Activated CD4-positive, alpha-beta memory T cell treated with anti-CD3 and anti-CD28 coated beads for 36 hours (primary cell): ENCODE results near the gene HIRIP3. TPM values are rescaled to one million over a fixed set of nuclear protein-coding genes. Genes with fewer than 3 reads are reported as not detected.
"Not testable (repeated sequence)": the region's sequence is repeated elsewhere in the genome, so short reads cannot be mapped to it uniquely, and the experiment has no call there.

Experiments
- CTCF ChIA-PET: fragments of 350-600 bp; sonication (Branson Sonifier 250); formaldehyde crosslinking; loops from one replicate; lab custom pipeline; 2021; ENCODE audit warnings: antibody characterized with exemption, inconsistent platforms; lab: Charles Lee
- POLR2A ChIA-PET: fragments of 350-600 bp; sonication (Branson Sonifier 250); formaldehyde crosslinking; loops from one replicate; lab custom pipeline; 2021; ENCODE audit warnings: antibody characterized with exemption; lab: Charles Lee
- DNase-seq: peaks from one replicate; pipeline ENCODE4 v3.0.0-alpha.2; 2020
- H3K27ac Mint-ChIP-seq: one replicate; pipeline ENCODE4 v1.8.0; 2021; ENCODE audit warnings: mixed read lengths
- H3K27me3 Mint-ChIP-seq: one replicate; pipeline ENCODE4 v1.8.0; 2021; ENCODE audit warnings: mixed read lengths
- H3K36me3 Mint-ChIP-seq: one replicate; pipeline ENCODE4 v1.8.0; 2021; ENCODE audit warnings: mixed read lengths
- H3K4me1 Mint-ChIP-seq: one replicate; pipeline ENCODE4 v1.8.0; 2021; ENCODE audit warnings: low read depth, mixed read lengths
- H3K4me3 Mint-ChIP-seq: one replicate; pipeline ENCODE4 v1.8.0; 2021; ENCODE audit warnings: mild to moderate bottlenecking, mixed read lengths
- H3K9me3 Mint-ChIP-seq: one replicate; pipeline ENCODE4 v1.8.0; 2021; ENCODE audit warnings: mixed read lengths
- intact Hi-C: fragments of 100-400 bp; cut with micrococcal nuclease; formaldehyde crosslinking; loops from one replicate; pipeline ENCODE4 v1.15.1; 2023
- total RNA-seq, 2 experiments: library from RNA; stranded (reverse); gene quantifications; one replicate each; pipeline ENCODE4 v1.2.3, GENCODE V29; 2021

HIRIP3 gene, protein sequence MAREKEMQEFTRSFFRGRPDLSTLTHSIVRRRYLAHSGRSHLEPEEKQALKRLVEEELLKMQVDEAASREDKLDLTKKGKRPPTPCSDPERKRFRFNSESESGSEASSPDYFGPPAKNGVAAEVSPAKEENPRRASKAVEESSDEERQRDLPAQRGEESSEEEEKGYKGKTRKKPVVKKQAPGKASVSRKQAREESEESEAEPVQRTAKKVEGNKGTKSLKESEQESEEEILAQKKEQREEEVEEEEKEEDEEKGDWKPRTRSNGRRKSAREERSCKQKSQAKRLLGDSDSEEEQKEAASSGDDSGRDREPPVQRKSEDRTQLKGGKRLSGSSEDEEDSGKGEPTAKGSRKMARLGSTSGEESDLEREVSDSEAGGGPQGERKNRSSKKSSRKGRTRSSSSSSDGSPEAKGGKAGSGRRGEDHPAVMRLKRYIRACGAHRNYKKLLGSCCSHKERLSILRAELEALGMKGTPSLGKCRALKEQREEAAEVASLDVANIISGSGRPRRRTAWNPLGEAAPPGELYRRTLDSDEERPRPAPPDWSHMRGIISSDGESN
- total RNA-seq: 10 to 100 TPM; 40.5 to 40.6 TPM

DNA sequence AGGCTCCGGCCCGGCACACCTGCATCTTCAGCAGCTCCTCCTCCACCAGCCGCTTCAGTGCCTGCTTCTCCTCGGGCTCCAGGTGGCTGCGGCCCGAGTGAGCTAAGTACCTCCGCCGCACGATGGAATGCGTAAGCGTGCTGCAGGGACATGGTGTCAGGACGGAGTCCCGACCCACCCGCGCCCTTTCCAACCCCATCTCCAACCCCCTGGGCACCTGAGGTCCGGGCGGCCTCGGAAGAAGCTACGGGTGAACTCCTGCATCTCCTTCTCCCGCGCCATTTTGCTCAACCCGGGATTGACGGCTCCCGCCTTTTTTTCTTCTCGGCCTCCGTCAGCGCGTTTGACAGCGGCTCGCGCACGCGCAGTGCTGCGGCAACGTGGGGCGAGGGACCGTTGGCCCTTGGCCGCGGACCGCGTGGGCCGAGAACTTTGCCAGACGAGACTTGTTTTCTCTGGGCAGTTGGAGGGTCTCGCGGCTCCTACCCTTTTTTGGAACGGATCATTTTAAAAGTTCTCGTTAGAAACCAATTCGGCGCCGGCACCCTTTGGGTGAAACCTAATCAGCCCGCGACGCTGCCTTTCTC, at the start of gene HIRIP3:
Gene HIRIP3, minus strand, starts transcription at position 294 of the 587 bp plus-strand sequence. Its CDS starts 12 bp downstream, at position 282.
- H3K36me3 Mint-ChIP-seq: peaks cover 28% of the 10 kb centered on the region
- peaks cover 33% of the 10 kb centered on the region for H3K4me1 Mint-ChIP-seq
- peak within 1 kb of the TSS; percentile 99 for H3K27ac Mint-ChIP-seq
- no peaks in the 10 kb centered on the region for H3K27me3 Mint-ChIP-seq
- peak within 1 kb of the TSS; percentile 99 for H3K4me3 Mint-ChIP-seq
- peak; percentile 93 for DNase-seq
- H3K9me3 Mint-ChIP-seq: no peaks in the 10 kb centered on the region
- intact Hi-C loops: loop anchor here (2.0 to 5.0 kb wide), 3 partner anchors 33 to 188 kb away; partner anchors contain the start of genes CDIPT, MAZ and TMEM219
- ChIA-PET CTCF (interaction anchor here (0.9 to 2.3 kb wide), 4 partner anchors 10 to 97 kb away, joined by 4 to 9 read pairs (median 4); partner anchors contain the start of genes TBX6 and TLCD3B), POLR2A (interaction anchor here (0.6 to 2.6 kb wide), 12 partner anchors 9 to 540 kb away, joined by 3 to 16 read pairs (median 4); partner anchors contain the start of genes ASPHD1, KCTD13, KIF22 and TAOK2)

DNA sequence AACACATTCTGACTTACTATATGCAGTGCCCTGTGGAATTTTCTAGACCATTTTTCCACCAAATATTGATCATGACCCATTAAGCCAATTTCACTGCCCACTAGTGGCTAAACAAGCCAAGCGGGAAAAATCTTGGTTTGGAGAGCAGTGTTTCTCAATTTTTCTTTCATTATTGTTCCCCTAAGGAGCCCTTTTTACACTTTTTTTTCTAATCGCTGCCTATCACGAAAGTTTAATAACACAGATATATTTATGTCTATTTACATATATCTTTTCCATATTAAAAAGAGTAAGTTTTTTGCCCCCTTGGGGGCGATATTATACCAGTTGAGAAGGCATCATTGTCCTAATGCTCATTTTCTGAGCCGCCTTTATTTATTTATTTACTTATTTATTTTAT, 46.4 kb upstream of the HIRIP3 start:
- Mint-ChIP-seq H3K36me3 (no peaks in the 10 kb centered on the region), H3K27ac (no peak overlapping the region)
- POLR2A ChIA-PET: interaction anchor here (0.7 kb wide), 1 partner anchor 45 kb away, joined by 3 read pairs; the partner anchor contains the start of gene INO80E

DNA sequence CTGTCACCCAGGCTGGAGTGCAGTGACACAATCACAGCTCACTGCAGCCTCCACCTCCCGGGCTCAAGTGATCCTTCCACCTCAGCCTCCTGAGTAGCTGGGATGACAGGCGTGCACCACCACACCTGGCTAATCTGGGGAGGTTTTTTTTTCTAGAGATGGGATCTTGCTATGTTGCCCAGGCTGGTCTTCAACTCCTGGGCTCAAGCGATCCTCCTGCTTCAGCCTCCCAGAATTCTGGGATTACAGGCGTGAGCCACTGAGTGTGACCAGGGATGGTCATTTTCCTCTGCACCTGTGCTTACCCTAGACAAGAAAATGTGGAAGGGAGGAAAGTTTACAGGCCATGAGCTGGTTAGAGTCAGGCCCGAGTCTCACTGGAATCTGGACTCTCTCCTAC, 45.3 kb upstream of the HIRIP3 start:
- H3K4me1 Mint-ChIP-seq, intact Hi-C loops, H3K27ac Mint-ChIP-seq, H3K4me3 Mint-ChIP-seq, POLR2A ChIA-PET, H3K9me3 Mint-ChIP-seq, H3K27me3 Mint-ChIP-seq, H3K36me3 Mint-ChIP-seq, DNase-seq: not testable (repeated sequence)
- CTCF ChIA-PET: interaction anchor here (1.2 to 2.6 kb wide), 2 partner anchors 9 to 15 kb away, joined by 6 to 11 read pairs; partner anchors contain the start of gene TLCD3B

More for the DNA sequence above, 46.4 kb upstream of the HIRIP3 start:
- DNase-seq: no peak
- Mint-ChIP-seq H3K4me1 (peaks cover 8% of the 10 kb centered on the region), H3K27me3 (peaks cover 3% of the 10 kb centered on the region), H3K9me3 (no peaks in the 10 kb centered on the region), H3K4me3 (no peak overlapping the region)
- intact Hi-C loops: no loop called here
- CTCF ChIA-PET: interaction anchor here (1.2 to 3.3 kb wide), 6 partner anchors 10 to 51 kb away, joined by 5 to 17 read pairs (median 8); partner anchors contain the start of genes TBX6 and TLCD3B

GRCh38 chr16:30040221-30040620, 44.8 kb upstream of the HIRIP3 start:
- no peak for DNase-seq
- no peaks in the 10 kb centered on the region for H3K9me3 Mint-ChIP-seq
- H3K4me3 Mint-ChIP-seq: no peak overlapping the region
- H3K27me3 Mint-ChIP-seq: peaks cover 6% of the 10 kb centered on the region
- POLR2A ChIA-PET: no interaction called here
- H3K27ac Mint-ChIP-seq: no peak overlapping the region
- no peaks in the 10 kb centered on the region for H3K36me3 Mint-ChIP-seq
- intact Hi-C loops: no loop called here
- CTCF ChIA-PET: interaction anchor here (0.6 to 2.6 kb wide), 3 partner anchors 9 to 224 kb away, joined by 3 to 11 read pairs (median 8); partner anchors contain the start of genes PAGR1 and TLCD3B
- H3K4me1 Mint-ChIP-seq: peaks cover 3% of the 10 kb centered on the region

DNA sequence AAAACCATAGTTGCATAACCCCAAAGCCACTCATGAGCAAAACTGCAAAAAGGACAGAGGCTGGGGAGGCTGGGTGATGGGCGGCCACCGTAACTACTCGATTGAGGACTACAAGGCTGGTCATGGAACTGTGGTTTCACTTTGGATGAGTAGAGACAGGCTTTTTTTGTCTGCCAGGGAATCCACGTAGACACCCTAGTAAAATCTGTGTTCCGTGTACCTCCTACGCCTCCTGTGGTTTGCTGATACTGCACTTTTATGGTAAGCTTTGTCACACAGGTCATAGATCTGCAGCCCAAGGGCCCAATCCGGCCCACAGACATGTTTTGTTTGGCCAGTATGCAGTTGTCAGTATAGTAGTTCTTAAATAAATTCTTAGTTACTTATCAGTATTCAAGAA, 37.9 kb upstream of the HIRIP3 start:
- ChIA-PET CTCF (interaction anchor here (0.8 to 4.6 kb wide), 17 partner anchors 10 to 334 kb away, joined by 3 to 63 read pairs (median 5); partner anchors contain the start of genes ALDOA, C16orf92 and MVP), POLR2A (no interaction called here)
- H3K4me3 Mint-ChIP-seq: no peak overlapping the region
- H3K36me3 Mint-ChIP-seq: no peaks in the 10 kb centered on the region
- no peak overlapping the region for H3K27ac Mint-ChIP-seq
- H3K27me3 Mint-ChIP-seq: peaks cover 41% of the 10 kb centered on the region
- DNase-seq: peak; percentile 68
- peaks cover 23% of the 10 kb centered on the region for H3K4me1 Mint-ChIP-seq
- H3K9me3 Mint-ChIP-seq: no peaks in the 10 kb centered on the region
- intact Hi-C loops: no loop called here

GRCh38 chr16:30032083-30032819, 36.8 kb upstream of the HIRIP3 start:
- Mint-ChIP-seq H3K27me3 (peaks cover 49% of the 10 kb centered on the region), H3K27ac (no peak overlapping the region), H3K4me3 (no peak overlapping the region), H3K36me3 (no peaks in the 10 kb centered on the region), H3K4me1 (peaks cover 23% of the 10 kb centered on the region), H3K9me3 (no peaks in the 10 kb centered on the region)
- ChIA-PET CTCF (interaction anchor here (0.5 to 4.6 kb wide), 64 partner anchors 8 to 554 kb away, joined by 3 to 63 read pairs (median 4); partner anchors contain the start of genes ALDOA, C16orf92, HIRIP3 and INO80E), POLR2A (interaction anchor here (0.6 to 1.1 kb wide), 5 partner anchors 21 to 1055 kb away, joined by 3 to 5 read pairs (median 3); a partner anchor contains a TSS)
- peak; percentile 77 for DNase-seq
- intact Hi-C loops: no loop called here

DNA sequence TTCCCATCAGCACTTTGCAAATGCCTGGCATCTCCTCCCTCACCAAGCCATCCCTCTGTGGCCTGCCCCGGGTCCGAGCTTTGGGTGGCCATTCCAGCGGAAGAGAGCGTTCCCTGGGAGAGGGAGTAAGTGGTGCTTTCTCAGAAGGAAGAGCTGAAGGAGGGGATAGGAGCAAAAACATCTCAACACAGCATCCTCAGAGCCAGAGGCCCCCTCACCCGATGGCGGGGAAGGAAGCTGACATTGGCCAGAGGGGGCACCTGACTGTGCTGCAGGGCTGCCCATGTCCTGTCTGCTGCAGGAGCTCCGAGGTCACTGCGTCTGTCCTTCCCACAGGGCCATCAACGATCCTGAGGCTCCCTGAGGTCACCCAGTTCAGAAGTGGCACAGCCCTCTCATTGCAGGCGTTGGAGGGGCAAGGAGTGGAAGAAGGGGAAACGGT, 36.1 kb upstream of the HIRIP3 start:
- peaks cover 23% of the 10 kb centered on the region for H3K4me1 Mint-ChIP-seq
- ChIA-PET POLR2A (interaction anchor here (1.1 kb wide), 2 partner anchors 21 to 23 kb away, joined by 3 read pairs; a partner anchor contains a TSS), CTCF (interaction anchor here (0.5 to 4.6 kb wide), 41 partner anchors 8 to 390 kb away, joined by 3 to 63 read pairs (median 5); partner anchors contain the start of genes C16orf92, HIRIP3, KCTD13 and KIF22)
- no peak overlapping the region for H3K27ac Mint-ChIP-seq
- no peak for DNase-seq
- no peaks in the 10 kb centered on the region for H3K9me3 Mint-ChIP-seq
- H3K27me3 Mint-ChIP-seq: peaks cover 56% of the 10 kb centered on the region
- H3K36me3 Mint-ChIP-seq: no peaks in the 10 kb centered on the region
- intact Hi-C loops: no loop called here
- no peak overlapping the region for H3K4me3 Mint-ChIP-seq

GRCh38 chr16:30030841-30031413, 35.5 kb upstream of the HIRIP3 start, which contains the start of gene TLCD3B:
TSS of gene TLCD3B (minus strand) at chr16:30031271. CDS start at chr16:30030527, 744 bp downstream.
- no peak within 1 kb of the TSS for H3K27ac Mint-ChIP-seq
- peaks cover 23% of the 10 kb centered on the region for H3K4me1 Mint-ChIP-seq
- no peaks in the 10 kb centered on the region for H3K36me3 Mint-ChIP-seq
- H3K27me3 Mint-ChIP-seq: peaks cover 56% of the 10 kb centered on the region
- DNase-seq: no peak
- ChIA-PET CTCF (interaction anchor here (0.6 to 4.6 kb wide), 21 partner anchors 8 to 389 kb away, joined by 3 to 63 read pairs (median 6); partner anchors contain the start of genes C16orf92, HIRIP3 and TBX6), POLR2A (no interaction called here)
- H3K9me3 Mint-ChIP-seq: no peaks in the 10 kb centered on the region
- intact Hi-C loops: no loop called here
- H3K4me3 Mint-ChIP-seq: no peak within 1 kb of the TSS

- H3K27me3 Mint-ChIP-seq: peaks cover 55% of the 10 kb centered on the region
- ChIA-PET CTCF (interaction anchor here (0.7 to 4.6 kb wide), 3 partner anchors 10 to 331 kb away, joined by 3 to 63 read pairs (median 11); no protein-coding TSS in a partner anchor), POLR2A (no interaction called here)
- no peak overlapping the region for H3K4me3 Mint-ChIP-seq
- DNase-seq: no peak
- peaks cover 19% of the 10 kb centered on the region for H3K4me1 Mint-ChIP-seq
- H3K9me3 Mint-ChIP-seq: no peaks in the 10 kb centered on the region
- H3K27ac Mint-ChIP-seq: no peak overlapping the region
- H3K36me3 Mint-ChIP-seq: no peaks in the 10 kb centered on the region
- intact Hi-C loops: no loop called here
Measured at GRCh38 chr16:30030011-30030685, 34.7 kb upstream of the HIRIP3 start.

GRCh38 chr16:30028438-30029076, 33.1 kb upstream of the HIRIP3 start:
- intact Hi-C loops: no loop called here
- H3K27me3 Mint-ChIP-seq: peaks cover 54% of the 10 kb centered on the region
- no peak overlapping the region for H3K4me3 Mint-ChIP-seq
- peaks cover 14% of the 10 kb centered on the region for H3K4me1 Mint-ChIP-seq
- H3K27ac Mint-ChIP-seq: no peak overlapping the region
- peak; percentile 47 for DNase-seq
- POLR2A ChIA-PET: no interaction called here
- CTCF ChIA-PET: interaction anchor here (0.8 kb wide), 1 partner anchor 328 kb away, joined by 3 read pairs; no protein-coding TSS in a partner anchor
- no peaks in the 10 kb centered on the region for H3K9me3 Mint-ChIP-seq
- no peaks in the 10 kb centered on the region for H3K36me3 Mint-ChIP-seq
